ENCODE measurements around the gene RMND1. TPM values are rescaled to one million over a fixed set of nuclear protein-coding genes. Genes with fewer than 3 reads are reported as not detected.

Gene RMND1
- total and polyA plus RNA-seq, 2 donors from 2014 or later: 18.3 to 33.7 TPM

- FAIRE-seq (no peak), DNase-seq (no peak)
- H3K27ac ChIP-seq (ENCODE audit: low read depth in 2 of 2, low read length in 2 of 2): peak overlapping the region in 1 of 2 donors; percentile 45
Measured at GRCh38 chr6:151447237-151447636, 4.7 kb downstream of the RMND1 start.

GRCh38 chr6:151445482-151445881 lies 6.4 kb downstream of the RMND1 start:
- intact Hi-C loops (cut with DNase I): no loop called here
- H3K9ac ChIP-seq (ENCODE audit: low read length in 3 of 3): no peak overlapping the region
- FAIRE-seq: no peak

More at GRCh38 chr6:151447237-151447636, 4.7 kb downstream of the RMND1 start:
- H3K4me1 ChIP-seq (ENCODE audit: control insufficient read depth in 2 of 3, insufficient read depth in 2 of 3, low read depth in 1 of 3, low read length in 3 of 3): peaks cover 0 to 16% (median 8%) of the 10 kb centered on the region in 3 donors
- H3K27me3 ChIP-seq (ENCODE audit: control insufficient read depth, insufficient read depth, low read length): no peaks in the 10 kb centered on the region
- intact Hi-C loops (cut with DNase I): no loop called here
- H3K9ac ChIP-seq (ENCODE audit: low read length in 3 of 3): no peak overlapping the region
- H3K36me3 ChIP-seq (ENCODE audit: control insufficient read depth in 2 of 3, insufficient read depth in 3 of 3, low read length in 3 of 3): no peaks in the 10 kb centered on the region
- no peak overlapping the region for H3K4me3 ChIP-seq (ENCODE audit: low read length in 3 of 3)
- TF ChIP-seq CTCF (IDR thresholded peaks at IDR 0.05; ENCODE audit: borderline replicate concordance, extremely low read depth, insufficient read depth): no peak
- H3K9me3 ChIP-seq (ENCODE audit: control insufficient read depth in 2 of 3, insufficient read depth in 1 of 3, low read length in 3 of 3): no peaks in the 10 kb centered on the region

DNA sequence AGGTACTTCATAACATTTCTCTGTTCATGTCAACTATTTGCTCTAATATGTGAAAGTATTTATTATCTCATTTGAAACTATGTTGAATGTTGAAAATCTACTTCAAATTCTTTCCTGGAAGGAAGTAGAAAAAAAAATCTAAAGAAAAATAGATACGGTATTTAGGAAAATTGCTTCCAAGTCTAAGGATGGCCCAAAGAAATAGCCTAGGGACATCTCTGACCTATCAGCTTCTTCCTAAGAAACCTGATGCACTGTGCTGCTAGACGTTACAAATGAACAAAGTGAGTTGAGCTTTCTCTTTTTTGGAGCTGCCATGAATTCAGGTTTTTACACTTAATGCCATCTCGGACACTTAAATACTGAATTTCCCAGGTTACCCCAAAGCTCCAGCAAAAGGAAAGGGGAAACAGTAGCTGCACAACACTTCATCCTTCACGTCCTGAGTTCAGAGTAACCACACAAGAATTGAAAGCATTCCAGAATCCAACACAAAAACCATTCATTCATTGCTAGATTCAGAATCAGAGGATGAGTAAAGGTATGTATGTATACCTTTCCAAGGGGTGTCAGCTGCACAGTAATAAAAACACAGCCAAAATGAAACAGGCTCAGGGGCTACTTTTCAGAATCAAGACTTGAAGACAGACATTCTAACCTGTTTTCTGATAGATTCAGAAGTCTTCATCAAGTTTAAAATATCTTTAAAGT lies 7.9 kb downstream of the RMND1 start:
- no peak overlapping the region for H3K27ac ChIP-seq (ENCODE audit: low read depth in 2 of 2, low read length in 2 of 2)
- H3K36me3 ChIP-seq (ENCODE audit: control insufficient read depth in 2 of 3, insufficient read depth in 3 of 3, low read length in 3 of 3): no peaks in the 10 kb centered on the region
- intact Hi-C loops (cut with DNase I): no loop called here
- TF ChIP-seq CTCF (IDR thresholded peaks at IDR 0.05; ENCODE audit: borderline replicate concordance, extremely low read depth, insufficient read depth): no peak
- peaks cover 3 to 37% (median 17%) of the 10 kb centered on the region in 3 donors for H3K4me1 ChIP-seq (ENCODE audit: control insufficient read depth in 2 of 3, insufficient read depth in 2 of 3, low read depth in 1 of 3, low read length in 3 of 3)
- H3K4me3 ChIP-seq (ENCODE audit: low read length in 3 of 3): no peak overlapping the region
- no peaks in the 10 kb centered on the region for H3K27me3 ChIP-seq (ENCODE audit: control insufficient read depth, insufficient read depth, low read length)
- DNase-seq (no peak), FAIRE-seq (no peak)
- H3K9ac ChIP-seq (ENCODE audit: low read length in 3 of 3): no peak overlapping the region
- no peaks in the 10 kb centered on the region for H3K9me3 ChIP-seq (ENCODE audit: control insufficient read depth in 2 of 3, insufficient read depth in 1 of 3, low read length in 3 of 3)

More at GRCh38 chr6:151445482-151445881, 6.4 kb downstream of the RMND1 start:
- Histone ChIP-seq H3K4me3 (ENCODE audit: low read length in 3 of 3) (no peak overlapping the region), H3K27me3 (ENCODE audit: control insufficient read depth, insufficient read depth, low read length) (no peaks in the 10 kb centered on the region), H3K4me1 (ENCODE audit: control insufficient read depth in 2 of 3, insufficient read depth in 2 of 3, low read depth in 1 of 3, low read length in 3 of 3) (peaks cover 3 to 32% (median 17%) of the 10 kb centered on the region in 3 donors), H3K27ac (ENCODE audit: low read depth in 2 of 2, low read length in 2 of 2) (peak overlapping the region in 1 of 2 donors; percentile 45), H3K9me3 (ENCODE audit: control insufficient read depth in 2 of 3, insufficient read depth in 1 of 3, low read length in 3 of 3) (no peaks in the 10 kb centered on the region), H3K36me3 (ENCODE audit: control insufficient read depth in 2 of 3, insufficient read depth in 3 of 3, low read length in 3 of 3) (no peaks in the 10 kb centered on the region)
- no peak for TF ChIP-seq CTCF (IDR thresholded peaks at IDR 0.05; ENCODE audit: borderline replicate concordance, extremely low read depth, insufficient read depth)
- DNase-seq: no peak

Data from kidney (tissue), 14 donors.